Measurements from ENCODE around the gene TMED1. TPM values are rescaled to one million over a fixed set of nuclear protein-coding genes. Genes with fewer than 3 reads are reported as not detected.
A peak's percentile ranks its signal among the peaks of the same experiment; 100 is the strongest.
"Not testable (repeated sequence)": the region's sequence is repeated elsewhere in the genome, so short reads cannot be mapped to it uniquely, and the experiment has no call there.

The TMED1 gene
- total and polyA plus RNA-seq, 4 donors, result 14.4 to 34.4 (median 23.5) TPM

DNA sequence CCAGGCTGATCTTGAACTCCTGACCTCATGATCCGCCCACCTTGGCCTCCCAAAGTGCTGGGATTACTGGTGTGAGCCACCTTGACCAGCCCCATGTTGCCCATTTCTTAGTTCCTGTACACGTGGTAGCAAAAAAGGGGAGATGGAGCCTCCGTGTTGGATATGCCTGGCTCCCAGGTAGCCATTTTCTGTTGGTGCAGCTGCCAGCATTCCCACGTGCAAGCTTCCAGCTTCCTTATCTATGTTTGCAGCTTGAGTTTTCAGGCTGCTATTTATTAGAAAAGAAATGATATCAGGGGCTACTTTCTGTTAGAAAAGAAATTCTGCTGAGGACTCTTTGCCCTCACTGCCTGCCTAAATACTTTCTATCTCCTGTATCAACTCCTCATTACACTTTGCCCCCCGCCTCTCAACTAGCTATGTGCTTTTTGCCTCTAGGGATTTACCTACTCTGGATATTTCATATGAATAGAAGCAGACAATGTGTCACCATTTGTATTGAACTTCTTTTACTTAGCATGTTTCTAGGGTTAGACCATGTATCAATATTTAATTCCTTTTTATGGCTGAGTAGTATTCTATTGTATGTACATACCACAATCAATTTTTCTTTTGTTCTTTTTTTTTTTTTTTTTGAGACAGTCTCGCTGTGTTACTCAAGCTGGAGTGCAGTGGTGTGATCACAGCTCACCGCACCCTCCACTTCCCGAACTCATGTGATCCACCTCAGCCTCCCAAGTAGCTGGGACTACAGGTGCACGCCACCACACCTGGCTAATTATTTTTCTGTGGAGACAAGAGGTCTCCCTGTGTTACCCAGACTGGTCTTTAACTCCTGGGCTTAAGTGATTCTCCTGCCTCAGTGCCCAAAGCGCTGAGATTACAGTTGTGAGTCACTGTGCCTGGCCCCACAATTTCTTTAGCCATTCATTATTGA, 3.4 kb upstream of the TMED1 start:
- no peaks in the 10 kb centered on the region for H3K27me3 ChIP-seq (ENCODE audit: control insufficient read depth in 1 of 2, insufficient read depth in 2 of 2, low read length in 1 of 2)
- DNase-seq, result no peak
- WGBS, 2 donors, result 77 to 78% methylated on average over 10 of the region's 10 CpGs
- H3K4me1 ChIP-seq (ENCODE audit: control insufficient read depth in 1 of 2, insufficient read depth in 2 of 2, low read length in 2 of 2), result no peaks in the 10 kb centered on the region
- no peaks in the 10 kb centered on the region for H3K9me3 ChIP-seq (ENCODE audit: control insufficient read depth, low read length)
- H3K4me3 ChIP-seq (ENCODE audit: low read length in 2 of 2), result no peak overlapping the region
- ATAC-seq (ENCODE audit: low FRiP score), result no peak
- no peaks in the 10 kb centered on the region for H3K36me3 ChIP-seq (ENCODE audit: control insufficient read depth in 1 of 2, insufficient read depth in 2 of 2, low read length in 1 of 2)
- intact Hi-C loops (cut with DNase I), result no loop called here
- no peak overlapping the region for H3K27ac ChIP-seq (ENCODE audit: low read depth in 1 of 2, low read length in 2 of 2)

DNA sequence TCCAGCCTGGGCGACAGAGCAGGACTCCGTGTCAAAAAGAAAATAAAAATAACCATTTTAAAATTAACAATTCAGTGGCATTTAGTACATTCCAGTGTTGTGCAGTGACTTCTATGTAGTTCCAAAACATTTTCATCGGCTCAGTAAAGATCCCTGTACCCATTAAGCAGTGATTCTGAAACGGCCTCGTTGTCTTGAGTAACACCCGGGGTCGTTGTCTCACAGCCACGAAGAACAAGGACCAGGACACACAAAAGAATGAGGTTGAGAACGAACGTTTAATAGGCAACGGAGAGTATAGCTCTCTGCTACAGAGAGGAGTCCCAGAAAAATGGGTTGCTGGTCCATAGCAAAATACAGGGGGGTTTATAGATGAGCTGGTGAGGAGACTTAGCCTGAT, 2.4 kb upstream of the TMED1 start:
- Histone ChIP-seq H3K4me1 (ENCODE audit: control insufficient read depth in 1 of 2, insufficient read depth in 2 of 2, low read length in 2 of 2) (no peaks in the 10 kb centered on the region), H3K4me3 (ENCODE audit: low read length in 2 of 2) (no peak overlapping the region), H3K27ac (ENCODE audit: low read depth in 1 of 2, low read length in 2 of 2) (no peak overlapping the region), H3K27me3 (ENCODE audit: control insufficient read depth in 1 of 2, insufficient read depth in 2 of 2, low read length in 1 of 2) (no peaks in the 10 kb centered on the region), H3K36me3 (ENCODE audit: control insufficient read depth in 1 of 2, insufficient read depth in 2 of 2, low read length in 1 of 2) (no peaks in the 10 kb centered on the region), H3K9me3 (ENCODE audit: control insufficient read depth, low read length) (no peaks in the 10 kb centered on the region)
- 79 to 81% methylated on average over 11 of the region's 11 CpGs for WGBS, 2 donors
- intact Hi-C loops (cut with DNase I), result no loop called here
- ATAC-seq (ENCODE audit: low FRiP score) (no peak), DNase-seq (no peak)

DNA sequence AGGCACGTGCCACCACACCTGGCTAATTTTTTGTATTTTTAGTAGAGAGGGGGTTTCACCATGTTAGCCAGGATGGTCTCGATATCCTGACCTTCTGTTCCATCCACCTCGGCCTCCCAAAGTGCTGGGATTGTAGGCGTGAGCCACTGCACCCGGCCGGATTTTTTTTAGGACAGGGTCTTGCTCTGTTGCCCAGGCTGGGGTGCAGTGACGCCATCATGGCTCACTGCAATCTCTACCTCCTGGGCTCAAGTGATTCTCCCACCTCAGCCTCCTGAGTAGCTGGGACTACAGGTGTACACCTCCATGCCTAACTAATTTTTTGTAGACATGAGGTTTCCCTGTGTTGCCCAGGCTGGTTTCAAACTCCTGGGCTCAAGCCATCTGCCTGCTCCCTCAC, 1.6 kb upstream of the TMED1 start:
- H3K36me3 ChIP-seq (ENCODE audit: control insufficient read depth in 1 of 2, insufficient read depth in 2 of 2, low read length in 1 of 2); H3K9me3 ChIP-seq (ENCODE audit: control insufficient read depth, low read length); H3K4me1 ChIP-seq (ENCODE audit: control insufficient read depth in 1 of 2, insufficient read depth in 2 of 2, low read length in 2 of 2); H3K27ac ChIP-seq (ENCODE audit: low read depth in 1 of 2, low read length in 2 of 2); DNase-seq; H3K27me3 ChIP-seq (ENCODE audit: control insufficient read depth in 1 of 2, insufficient read depth in 2 of 2, low read length in 1 of 2); ATAC-seq (ENCODE audit: low FRiP score); H3K4me3 ChIP-seq (ENCODE audit: low read length in 2 of 2): not testable (repeated sequence)
- intact Hi-C loops (cut with DNase I), result loop anchor here in 1 of 2 donors (2.0 kb wide), 1 partner anchor 33 kb away; the partner anchor contains the start of gene CARM1
- 90 to 93% methylated on average over 7 of the region's 7 CpGs for WGBS, 2 donors

DNA sequence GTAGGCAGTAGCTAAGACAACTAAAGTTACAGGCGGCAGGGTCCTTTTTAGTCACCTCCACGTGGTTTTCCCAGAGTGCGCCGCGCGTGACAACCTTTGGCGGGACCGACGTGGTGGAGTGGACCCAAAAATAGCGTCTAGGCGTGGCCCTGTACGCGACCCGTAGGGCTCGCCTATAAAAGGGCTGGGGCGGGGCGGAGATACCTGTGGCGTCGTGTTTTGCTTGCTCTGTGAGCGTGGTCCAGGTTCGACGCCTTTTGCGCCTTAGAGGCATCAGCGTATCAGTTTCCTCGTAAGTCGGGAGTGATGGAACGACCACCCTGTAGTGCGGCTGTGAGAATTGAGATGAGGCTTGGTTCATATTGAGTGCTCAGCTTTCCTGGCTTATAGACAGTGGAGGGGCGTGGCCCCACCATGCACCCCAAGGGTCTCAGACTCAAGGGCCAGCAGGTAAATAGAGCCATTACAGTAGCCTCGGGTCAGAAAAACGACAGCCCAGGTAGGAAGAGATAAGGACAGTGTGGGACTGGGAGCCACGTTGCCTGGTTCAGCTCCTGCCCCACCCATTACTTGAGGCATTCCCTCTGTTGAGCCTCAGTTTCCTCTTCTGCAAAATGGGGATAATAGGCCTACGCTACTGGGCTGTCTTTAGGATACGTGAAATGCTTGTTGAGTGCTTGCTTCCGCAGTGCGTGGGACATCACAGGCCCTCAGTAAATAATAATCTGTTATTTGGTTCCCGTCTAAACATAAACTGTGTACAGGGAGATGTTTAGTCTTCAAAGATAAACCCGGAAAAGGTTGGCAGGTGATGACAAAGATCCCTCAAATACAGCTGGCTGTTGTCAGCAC, 693 bp upstream of the TMED1 start:
- peak; percentile 92 to 94 for DNase-seq
- Histone ChIP-seq H3K36me3 (ENCODE audit: control insufficient read depth in 1 of 2, insufficient read depth in 2 of 2, low read length in 1 of 2) (no peaks in the 10 kb centered on the region), H3K27ac (ENCODE audit: low read depth in 1 of 2, low read length in 2 of 2) (peak overlapping the region in 1 of 2 donors; percentile 18), H3K27me3 (ENCODE audit: control insufficient read depth in 1 of 2, insufficient read depth in 2 of 2, low read length in 1 of 2) (no peaks in the 10 kb centered on the region), H3K4me1 (ENCODE audit: control insufficient read depth in 1 of 2, insufficient read depth in 2 of 2, low read length in 2 of 2) (no peaks in the 10 kb centered on the region), H3K9me3 (ENCODE audit: control insufficient read depth, low read length) (no peaks in the 10 kb centered on the region), H3K4me3 (ENCODE audit: low read length in 2 of 2) (no peak overlapping the region)
- WGBS, 2 donors, result 34 to 35% methylated on average over 38 of the region's 38 CpGs
- intact Hi-C loops (cut with DNase I), result loop anchor here in 1 of 2 donors (2.0 kb wide), 1 partner anchor 34 kb away; the partner anchor contains the start of gene CARM1
- peak; percentile 76 for ATAC-seq (ENCODE audit: low FRiP score)

DNA sequence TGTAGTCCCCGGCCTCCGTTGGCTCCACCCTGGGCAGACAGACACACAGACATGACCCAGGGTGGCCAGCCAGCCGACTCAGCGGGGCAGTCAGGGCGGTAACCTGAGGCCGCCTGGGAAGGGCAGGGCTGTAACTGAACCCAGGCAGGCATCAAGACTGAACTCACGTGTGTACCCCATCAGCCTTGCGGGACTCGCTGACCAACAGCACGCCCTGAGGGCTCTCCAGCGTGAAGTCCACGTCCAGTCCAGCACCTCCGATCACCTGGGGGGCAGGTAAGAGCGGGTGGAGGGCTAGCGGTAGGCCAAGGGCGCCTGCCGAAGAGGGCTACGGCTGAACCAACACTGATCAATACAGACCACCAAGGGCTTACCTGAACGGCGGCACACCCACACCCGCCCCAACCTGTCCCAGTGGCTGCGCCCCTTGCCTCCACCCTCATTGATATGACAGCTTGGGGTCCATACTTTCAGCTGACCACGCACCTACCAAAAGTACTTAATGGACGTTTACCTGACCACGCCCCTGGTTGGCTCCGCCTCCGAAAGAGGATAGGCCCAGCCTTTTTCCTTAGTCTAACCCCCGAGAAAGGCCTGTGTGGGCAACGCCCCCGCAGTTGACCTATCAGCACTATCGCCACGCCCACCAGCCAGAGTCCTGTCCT, 791 bp downstream of the TMED1 start:
- no peaks in the 10 kb centered on the region for H3K9me3 ChIP-seq (ENCODE audit: control insufficient read depth, low read length)
- intact Hi-C loops (cut with DNase I), result no loop called here
- 47 to 48% methylated on average over 31 to 32 of the region's 32 CpGs for WGBS, 2 donors
- ATAC-seq (ENCODE audit: low FRiP score) (peak; percentile 1), DNase-seq (no peak)
- H3K27ac ChIP-seq (ENCODE audit: low read depth in 1 of 2, low read length in 2 of 2), result peak overlapping the region in 1 of 2 donors; percentile 30
- no peak overlapping the region for H3K4me3 ChIP-seq (ENCODE audit: low read length in 2 of 2)
- H3K36me3 ChIP-seq (ENCODE audit: control insufficient read depth in 1 of 2, insufficient read depth in 2 of 2, low read length in 1 of 2), result no peaks in the 10 kb centered on the region
- no peaks in the 10 kb centered on the region for H3K4me1 ChIP-seq (ENCODE audit: control insufficient read depth in 1 of 2, insufficient read depth in 2 of 2, low read length in 2 of 2)
- H3K27me3 ChIP-seq (ENCODE audit: control insufficient read depth in 1 of 2, insufficient read depth in 2 of 2, low read length in 1 of 2), result no peaks in the 10 kb centered on the region

DNA sequence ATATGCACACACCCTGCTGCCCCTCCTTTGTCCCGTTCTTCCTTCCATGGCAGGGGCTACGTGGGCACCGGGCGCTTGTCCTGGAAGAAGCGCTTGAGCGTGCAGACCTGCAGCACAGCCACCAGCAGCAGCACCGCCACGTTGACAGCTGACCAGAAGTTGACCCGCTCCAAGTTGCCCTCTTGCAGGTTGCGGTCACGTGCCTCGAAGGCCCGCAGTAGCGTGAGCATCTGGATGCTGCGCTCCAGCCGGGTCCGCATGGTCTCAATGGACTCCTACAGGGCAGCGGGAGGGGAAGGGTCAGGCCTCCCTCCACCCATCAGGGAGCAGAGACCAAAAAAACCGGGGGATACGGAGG, 3.1 kb downstream of the TMED1 start:
- Histone ChIP-seq H3K9me3 (ENCODE audit: control insufficient read depth, low read length) (no peaks in the 10 kb centered on the region), H3K36me3 (ENCODE audit: control insufficient read depth in 1 of 2, insufficient read depth in 2 of 2, low read length in 1 of 2) (no peaks in the 10 kb centered on the region), H3K27ac (ENCODE audit: low read depth in 1 of 2, low read length in 2 of 2) (no peak overlapping the region), H3K4me1 (ENCODE audit: control insufficient read depth in 1 of 2, insufficient read depth in 2 of 2, low read length in 2 of 2) (no peaks in the 10 kb centered on the region), H3K27me3 (ENCODE audit: control insufficient read depth in 1 of 2, insufficient read depth in 2 of 2, low read length in 1 of 2) (no peaks in the 10 kb centered on the region), H3K4me3 (ENCODE audit: low read length in 2 of 2) (no peak overlapping the region)
- intact Hi-C loops (cut with DNase I), result no loop called here
- ATAC-seq (ENCODE audit: low FRiP score) (no peak), DNase-seq (peak in 1 of 2 donors; percentile 47)
- WGBS, 2 donors, result 75 to 79% methylated on average over 18 to 20 of the region's 20 CpGs

DNA sequence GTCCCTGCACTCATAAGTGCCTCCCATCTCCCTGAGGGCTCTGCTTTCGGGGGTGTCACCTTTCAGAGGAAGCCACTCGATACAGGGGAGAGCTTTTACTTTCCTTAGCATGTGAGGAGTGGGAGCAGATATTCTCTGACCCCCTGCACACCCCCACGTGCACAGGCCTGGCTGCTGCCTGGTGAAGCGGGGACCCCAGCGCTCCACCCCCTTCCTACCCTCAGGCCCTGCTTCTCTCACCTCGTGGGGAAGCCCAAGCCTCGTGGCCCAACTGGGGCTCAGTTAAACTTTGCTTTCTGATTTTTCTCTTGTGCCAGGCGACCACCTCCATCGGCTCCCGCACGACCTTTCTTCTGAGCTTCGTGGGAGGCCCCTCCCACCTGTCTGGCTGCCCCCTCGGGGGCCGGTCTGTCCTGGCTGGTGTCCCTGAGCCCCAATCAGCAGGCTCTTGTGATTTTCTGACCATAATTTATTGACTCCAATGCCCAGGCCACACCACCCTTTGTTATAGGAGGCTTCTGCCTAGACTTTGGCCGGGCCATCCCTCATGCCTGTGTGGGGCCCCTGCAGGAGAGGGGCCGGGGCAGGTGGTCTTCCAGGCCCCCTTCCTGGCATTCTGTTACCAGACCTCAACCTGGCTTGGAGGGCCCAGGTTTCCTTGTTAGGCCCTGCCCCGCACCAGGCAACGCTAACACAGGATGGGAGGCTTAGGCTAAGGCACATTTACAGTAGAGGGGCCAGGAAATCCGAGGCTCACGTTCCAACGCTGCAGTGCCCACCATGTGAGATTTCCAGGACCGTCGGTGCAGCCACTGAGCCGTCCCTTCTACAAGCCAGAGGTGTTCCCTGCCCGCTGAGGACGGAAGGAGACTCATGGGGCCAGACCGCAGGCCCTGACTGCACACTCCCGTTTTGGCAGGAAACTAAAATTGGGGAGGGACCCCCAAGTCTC, 3.7 kb downstream of the TMED1 start:
- no peaks in the 10 kb centered on the region for H3K4me1 ChIP-seq (ENCODE audit: control insufficient read depth in 1 of 2, insufficient read depth in 2 of 2, low read length in 2 of 2)
- intact Hi-C loops (cut with DNase I), result no loop called here
- no peak overlapping the region for H3K27ac ChIP-seq (ENCODE audit: low read depth in 1 of 2, low read length in 2 of 2)
- WGBS, 2 donors, result 75 to 76% methylated on average over 28 of the region's 28 CpGs
- no peak overlapping the region for H3K4me3 ChIP-seq (ENCODE audit: low read length in 2 of 2)
- no peaks in the 10 kb centered on the region for H3K36me3 ChIP-seq (ENCODE audit: control insufficient read depth in 1 of 2, insufficient read depth in 2 of 2, low read length in 1 of 2)
- no peaks in the 10 kb centered on the region for H3K9me3 ChIP-seq (ENCODE audit: control insufficient read depth, low read length)
- ATAC-seq (ENCODE audit: low FRiP score), result no peak
- no peak for DNase-seq
- no peaks in the 10 kb centered on the region for H3K27me3 ChIP-seq (ENCODE audit: control insufficient read depth in 1 of 2, insufficient read depth in 2 of 2, low read length in 1 of 2)
